ENCODE measurements around the gene SH2D5.

Gene SH2D5

DNA sequence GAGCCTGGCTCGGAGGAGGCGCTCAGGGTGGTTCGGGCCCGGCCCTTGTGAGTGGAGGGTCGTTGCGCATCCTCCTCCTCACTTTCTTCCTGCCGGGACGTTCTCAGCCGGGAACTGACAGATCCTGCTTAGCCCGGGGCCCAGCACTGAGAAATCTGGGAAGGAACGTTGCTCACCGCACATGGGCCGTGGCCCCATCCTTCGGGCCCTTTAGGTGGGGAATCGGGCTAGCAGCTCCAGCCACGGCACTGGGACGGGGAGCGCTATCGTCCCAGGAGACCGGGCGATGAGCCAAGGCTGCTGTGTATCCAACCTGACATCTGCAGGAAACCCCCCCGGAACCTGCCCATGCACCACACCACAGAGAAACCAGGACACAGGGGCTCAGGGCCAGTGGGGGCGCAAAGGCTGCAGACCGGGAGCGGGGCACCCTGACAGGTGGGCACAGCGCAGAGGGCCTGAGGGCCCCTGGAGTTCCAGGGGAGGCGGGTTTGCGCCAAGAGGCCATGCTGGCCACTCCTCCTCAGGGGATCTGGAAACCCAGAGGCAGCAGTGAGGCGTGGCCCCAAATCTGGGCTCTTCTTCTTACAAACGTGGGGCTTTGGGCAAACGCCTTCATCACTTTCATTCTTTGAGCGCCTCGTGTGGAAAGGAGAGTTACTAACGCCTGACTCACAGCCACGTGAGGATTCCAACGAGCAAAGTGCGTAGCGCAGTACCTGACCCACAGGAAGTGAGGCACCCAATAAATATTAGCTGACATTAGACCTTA is at the start of gene SH2D5:
Gene SH2D5 (minus strand): TSS at position 116 of the 772 bp plus-strand sequence. CDS start 4,659 bp downstream, outside the sequence.
- DNase-seq, result peak; percentile 72

DNA sequence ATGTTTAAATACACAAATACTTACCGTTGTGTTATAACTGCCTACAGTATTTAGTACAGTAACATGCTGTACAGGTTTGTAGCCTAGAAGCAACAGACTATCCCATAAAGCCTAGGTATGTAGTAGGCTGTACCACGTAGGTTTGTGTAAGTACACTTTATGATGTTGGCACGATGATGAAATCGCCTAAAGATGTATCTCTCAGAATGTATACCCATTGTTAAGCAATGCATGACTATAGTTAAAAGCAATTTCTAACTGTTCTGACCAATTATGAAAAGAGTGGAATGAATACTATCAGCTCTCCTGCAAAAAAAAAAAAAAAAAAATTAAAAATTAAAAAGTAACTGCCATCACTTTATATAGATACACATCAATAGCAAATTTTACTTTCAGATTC is 43.2 kb upstream of the SH2D5 start:
- DNase-seq, result no peak

DNA sequence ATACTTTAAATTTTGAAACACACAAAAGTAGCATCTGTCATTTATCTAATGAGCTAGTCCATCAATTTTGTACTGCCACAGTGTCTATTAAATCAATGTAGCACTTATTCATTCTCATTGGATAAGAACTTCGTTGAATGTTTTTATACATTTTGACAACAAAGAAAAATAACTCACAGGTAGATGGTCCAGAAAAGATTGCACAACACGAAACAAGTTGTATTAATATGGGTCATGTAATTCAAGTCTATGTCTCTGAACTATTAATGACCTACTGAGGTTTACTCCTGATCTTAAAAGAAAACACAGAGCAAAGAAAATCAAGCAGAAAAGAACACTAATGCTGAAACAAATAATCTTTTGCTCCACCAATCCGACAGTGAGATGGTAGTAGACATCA is 39.3 kb upstream of the SH2D5 start:
- no peak for DNase-seq

DNA sequence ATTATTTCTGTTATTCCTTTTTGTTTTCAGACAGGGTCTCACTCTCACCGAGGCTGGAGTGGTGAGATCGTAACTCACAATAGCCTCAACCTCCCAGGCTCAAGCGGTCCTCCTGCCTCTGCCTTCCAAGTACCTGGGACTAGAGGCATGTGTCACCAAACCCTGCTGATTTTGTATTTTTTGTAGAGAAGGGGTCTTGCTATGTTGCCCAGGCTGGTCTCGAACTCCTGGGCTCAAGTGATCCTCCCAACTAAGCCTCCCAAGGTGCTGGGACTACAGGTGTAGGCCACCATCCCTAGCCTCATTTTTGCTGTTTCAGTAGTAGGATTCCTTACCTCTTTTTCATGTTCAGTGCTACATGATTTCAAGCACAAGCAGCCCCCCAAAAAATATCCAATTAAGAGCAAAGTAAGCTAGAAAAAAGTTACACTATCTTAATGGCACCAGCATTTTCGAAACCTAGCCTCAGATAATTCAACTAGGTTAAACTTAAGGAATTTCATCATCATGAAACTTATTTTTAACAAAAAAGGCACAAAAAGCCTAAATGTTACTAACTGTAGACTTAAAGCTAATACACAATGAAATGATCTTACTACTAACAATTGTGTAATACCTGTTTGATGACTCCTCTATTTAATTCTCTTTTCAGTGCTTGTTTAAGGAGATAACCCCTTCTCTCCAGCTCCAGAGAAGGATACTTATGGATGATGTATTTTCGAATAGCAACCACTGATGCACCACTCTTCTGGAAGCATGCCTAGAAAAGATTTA is 38.0 kb upstream of the SH2D5 start:
- no peak for DNase-seq

DNA sequence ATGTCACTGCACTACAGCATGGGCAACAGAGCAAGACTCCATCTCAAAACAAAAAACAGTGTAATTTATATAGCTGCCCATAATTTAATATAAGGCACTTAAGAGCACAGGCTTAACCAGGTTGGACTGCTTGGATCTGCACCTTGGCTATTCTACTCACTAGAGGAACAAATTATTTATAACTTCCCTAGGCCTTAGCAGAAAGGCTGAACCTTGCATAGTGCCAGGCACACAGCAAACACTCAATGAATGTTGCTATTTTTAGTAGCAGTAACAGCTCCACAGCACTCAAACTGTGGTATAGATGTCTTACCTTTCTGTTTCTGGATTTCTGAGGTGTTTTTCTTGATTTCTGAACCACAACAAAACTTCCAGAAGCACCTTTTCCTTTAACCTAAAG is 34.8 kb upstream of the SH2D5 start:
- no peak for DNase-seq

DNA sequence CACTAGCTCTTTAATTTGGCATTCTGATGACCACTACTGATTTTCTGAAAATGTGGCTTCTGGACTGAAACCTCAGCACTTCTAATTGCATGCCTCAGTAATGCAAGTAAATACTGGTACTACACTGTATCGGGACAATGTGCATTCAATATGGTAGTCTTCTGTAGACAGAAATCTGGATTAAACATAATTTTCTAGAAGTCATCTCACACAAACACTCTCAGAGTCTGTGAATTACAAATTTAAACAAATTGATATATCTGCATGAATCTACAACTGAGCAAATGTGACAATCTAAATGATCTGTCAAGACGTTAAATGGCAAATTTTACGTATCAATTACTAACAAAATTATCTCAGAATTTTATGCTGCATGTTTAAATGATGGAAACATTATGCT is 30.9 kb upstream of the SH2D5 start:
- no peak for DNase-seq

DNA sequence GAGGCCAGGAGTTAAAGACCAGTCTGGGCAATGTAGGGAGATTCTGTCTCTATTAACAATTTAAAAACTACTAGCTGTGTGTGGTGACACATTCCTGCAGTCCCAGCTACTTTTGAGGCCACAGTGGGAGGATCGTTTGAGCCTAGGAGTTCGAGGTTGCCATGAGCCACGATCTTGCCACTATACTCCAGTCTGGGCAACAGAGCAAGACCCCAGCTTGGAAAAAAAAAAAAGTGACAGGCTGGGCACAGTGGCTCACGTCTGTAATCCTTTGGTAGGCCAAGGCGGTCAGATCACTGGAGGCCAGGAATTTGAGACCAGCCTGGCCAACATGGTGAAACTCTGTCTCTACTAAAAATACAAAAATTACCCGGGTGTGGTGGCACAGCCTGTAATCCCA is 27.8 kb upstream of the SH2D5 start:
- DNase-seq, result no peak

DNA sequence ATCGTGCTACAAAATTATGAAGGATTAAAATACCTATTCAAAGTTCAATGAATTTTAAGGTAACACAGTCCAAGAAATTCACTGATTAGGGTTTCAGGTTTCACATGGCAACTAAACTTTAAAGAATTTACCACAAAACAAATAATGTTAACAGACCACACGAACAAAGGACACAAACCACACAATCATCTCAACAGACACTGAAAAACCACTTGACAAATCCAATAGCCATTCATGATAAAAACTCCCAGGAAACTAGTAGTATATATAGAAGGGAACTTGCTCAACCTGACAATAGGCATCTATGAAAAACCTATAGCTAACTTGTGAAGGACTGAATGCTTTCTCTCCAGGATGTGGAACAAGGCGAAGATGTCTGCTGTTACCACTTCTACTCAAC is 21.1 kb upstream of the SH2D5 start:
- DNase-seq, result no peak

DNA sequence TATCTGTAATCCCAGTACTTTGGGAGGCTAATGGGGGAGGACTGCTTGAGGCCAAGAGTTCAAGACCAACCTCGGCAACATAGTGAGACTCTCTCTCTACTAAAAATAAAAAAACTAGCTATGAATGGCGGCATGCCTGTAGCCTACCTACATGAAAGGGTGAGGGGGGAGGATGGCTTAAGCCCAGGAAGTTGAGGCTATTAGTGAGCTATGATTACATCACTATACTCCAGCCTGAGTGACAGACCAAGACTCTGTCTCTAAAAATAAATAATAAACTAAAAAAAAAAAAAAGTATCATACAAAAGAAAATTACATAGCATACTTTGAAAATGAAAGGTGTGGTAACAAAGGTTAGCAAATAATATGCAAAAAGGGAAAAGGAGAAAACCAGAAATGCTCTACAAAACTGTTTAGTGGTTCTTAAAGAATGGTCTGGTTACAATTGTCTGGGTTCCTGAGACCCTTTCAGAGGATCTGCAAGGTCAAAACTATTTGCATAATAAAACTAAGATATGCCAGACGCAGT is 19.0 kb upstream of the SH2D5 start:
- DNase-seq, result no peak

DNA sequence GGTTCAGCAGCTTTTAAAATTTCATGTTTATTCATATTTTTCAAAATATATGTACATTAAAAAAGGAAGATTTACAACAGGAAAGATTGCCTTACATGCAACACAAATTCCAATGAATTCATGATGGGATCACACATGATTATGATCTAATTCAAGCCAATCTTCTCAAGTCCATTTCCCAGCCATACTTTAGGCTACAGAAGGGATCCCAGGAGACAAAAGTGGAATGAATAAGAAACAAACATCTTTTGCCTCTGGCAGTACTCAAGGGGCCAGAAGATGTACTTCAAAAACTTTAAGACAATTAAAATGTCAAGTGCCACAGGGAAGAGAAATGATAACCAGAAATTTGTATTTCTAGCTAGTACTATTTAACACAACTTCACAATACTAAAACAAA is 10.2 kb upstream of the SH2D5 start:
- no peak for DNase-seq

DNA sequence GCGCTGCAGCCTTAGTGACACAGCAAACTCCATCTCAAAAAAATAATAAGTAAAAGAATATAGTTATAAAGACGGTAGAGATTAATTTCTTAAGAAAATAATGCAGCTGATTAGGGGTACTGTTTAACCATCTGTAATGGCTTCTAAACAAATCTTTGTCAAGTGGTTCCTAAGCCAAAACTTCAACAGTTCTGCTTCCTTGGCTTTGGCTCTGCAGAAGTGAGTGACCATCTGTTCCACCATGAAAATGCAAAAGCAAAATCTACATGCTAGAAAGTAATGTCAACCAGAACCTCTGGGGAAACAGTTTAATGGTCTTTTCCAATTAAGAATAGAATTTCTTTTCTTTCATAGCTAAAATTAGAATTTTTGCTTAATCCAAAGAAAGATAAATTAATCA is 8.3 kb upstream of the SH2D5 start:
- DNase-seq, result no peak

DNA sequence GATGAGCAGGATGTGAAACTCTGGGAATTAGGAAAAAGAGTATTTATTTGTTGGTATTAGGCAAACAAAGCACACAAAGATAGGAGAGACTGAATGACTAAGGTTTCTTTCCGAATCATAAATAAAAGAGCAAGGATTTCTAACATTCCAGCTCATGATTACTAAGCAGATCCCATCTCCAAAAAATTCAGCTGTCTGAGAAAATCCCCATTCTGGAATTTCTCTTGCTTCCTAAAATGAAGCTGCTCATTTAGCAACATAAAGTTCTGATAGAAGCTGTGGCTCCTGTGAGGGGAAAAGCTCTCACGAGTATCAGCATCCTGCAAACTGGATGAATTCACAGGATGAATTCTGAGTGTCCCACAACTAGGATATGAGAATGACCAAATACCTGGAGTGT is 6.7 kb upstream of the SH2D5 start:
- no peak for DNase-seq

DNA sequence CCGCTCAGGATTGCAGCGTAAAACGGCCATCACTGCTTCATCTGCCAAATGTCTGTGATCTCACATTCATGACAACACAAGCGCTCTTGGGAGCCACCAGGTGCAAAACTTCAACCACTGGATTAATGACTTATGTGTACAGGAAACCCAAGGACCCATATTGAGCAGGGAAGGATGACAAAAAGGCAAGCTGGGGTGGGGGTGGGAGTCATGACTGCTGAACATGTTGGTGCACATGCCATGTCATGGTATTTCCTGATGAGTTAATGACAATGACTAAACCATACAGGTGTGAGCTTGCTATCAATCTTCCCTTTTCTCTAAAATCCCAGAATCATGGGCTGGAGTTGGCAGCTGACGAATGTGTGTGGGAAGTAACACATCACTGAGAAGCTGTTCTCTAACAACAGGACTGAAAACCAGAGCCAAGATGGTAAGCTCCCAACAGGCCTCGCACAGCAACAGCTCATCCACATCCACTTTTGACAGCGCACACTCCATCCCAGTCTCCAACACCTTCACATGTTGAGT is 3.1 kb upstream of the SH2D5 start:
- DNase-seq, result no peak

DNA sequence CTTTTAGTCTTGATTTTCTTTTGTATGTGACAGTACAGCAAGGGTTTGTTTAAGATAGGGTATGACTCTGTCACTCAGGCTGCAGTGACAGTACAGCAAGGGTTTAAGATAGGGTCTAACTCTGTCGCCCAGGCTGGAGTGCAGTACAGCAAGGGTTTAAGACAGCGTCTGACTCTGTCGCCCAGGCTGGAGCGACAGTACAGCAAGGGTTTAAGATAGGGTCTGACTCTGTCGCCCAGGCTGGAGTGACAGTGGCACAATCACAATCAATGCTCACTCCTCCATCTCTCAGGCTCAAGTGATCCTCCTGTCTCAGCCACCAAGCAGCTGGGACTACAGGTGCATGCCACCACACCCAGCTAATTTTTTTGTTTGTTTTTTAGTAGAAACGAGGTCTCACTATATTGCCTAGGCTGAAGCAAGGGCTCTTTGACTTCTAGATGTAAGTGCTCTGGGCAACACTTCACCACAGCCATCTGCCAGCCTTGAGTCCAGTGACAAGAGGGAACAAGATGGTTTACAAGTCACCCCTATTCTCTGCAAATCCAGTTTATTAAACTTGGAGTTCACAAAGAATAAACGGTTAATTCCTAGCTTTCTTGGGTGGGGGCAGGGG is 965 bp upstream of the SH2D5 start:
- DNase-seq, result no peak

DNA sequence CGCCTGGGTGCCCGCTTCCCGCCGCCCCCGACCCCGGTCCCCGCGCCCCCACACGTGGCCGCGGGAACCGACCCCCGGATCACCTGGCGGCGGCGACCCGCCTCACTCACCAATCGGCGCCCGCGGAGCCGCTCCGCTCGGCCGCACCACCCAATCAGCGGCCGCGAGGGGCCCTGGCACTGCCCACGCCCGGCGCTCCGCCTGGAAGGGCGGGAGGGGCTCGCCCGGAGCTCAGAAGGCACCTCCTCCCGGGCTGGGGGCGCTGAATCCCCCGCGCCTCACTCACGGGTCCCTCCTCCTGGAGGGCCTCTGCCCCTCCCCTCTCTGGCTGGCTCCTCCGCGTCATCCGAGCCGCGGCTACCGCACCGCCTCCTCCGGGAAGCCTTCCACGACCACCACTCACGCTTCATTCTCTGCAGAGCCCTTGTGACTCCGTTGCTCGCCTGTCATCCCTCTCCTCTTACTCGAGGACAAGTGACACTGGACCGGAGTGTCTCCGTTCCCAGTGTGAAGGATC is 374 bp downstream of the SH2D5 start:
- peak; percentile 72 for DNase-seq

DNA sequence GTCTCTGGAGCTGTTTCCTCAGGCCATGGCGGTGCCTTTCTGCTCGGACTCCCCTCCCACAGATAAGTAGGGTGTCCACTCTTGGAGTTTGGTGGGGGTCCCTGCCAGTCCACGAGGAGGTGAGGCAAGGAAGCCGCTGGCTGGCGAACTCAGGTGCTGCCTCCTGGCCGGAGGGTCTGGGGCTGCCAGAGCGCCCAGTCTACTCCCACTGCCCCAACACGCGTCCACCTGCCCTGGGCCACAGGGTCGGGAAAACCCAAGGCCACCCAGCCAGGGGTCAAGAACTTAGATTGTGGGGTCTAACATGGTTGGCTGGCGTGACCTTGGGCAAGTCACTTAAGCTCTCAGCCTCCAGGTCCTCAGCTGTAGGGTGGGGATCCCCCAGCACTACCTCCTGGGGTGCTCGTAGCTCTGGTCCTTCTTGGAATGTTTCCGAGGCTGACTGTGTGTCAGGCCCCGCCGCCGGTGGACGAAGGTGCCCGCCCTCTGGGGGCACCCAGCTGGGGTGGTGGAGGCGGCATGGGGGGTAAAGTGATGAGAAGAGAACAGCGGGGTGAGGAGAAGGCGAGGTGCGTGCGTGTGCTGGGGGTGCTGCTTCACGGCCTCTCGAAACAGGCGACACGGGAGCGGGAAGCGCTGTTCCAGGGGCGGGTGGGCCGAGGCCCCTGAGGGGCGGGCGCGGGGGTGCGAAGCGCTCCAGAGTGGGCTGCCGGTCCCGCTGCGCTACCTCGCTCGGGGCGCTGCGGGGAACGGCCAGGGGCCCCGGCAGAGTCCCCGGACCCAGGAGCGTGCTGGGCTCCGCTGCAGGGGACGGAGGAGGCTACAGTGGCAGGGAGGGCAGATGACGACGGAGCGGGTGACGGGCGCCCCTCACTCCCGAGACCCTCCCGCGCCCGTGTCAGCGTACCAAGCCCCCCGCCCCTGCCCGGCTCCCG is 1.2 kb downstream of the SH2D5 start:
- DNase-seq, result peak; percentile 19

DNA sequence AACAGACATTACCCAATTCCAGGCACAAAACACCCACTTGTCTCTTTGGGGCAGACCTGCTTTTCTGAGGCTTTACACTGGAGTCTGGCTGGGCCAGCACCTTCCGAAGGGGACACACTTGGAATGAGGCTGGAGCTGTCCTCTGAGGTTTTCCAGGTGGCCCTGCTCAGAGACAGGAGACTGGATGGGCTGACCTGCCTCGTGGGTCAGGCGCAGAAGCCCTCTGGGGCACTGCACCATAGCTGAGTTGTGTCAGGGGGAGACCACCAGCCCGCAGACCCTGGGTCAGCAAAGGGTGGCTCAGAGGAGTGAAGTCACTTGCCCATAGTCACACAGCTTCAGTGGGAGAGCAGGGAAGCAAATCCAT is 1.8 kb downstream of the SH2D5 start:
- no peak for DNase-seq

DNA sequence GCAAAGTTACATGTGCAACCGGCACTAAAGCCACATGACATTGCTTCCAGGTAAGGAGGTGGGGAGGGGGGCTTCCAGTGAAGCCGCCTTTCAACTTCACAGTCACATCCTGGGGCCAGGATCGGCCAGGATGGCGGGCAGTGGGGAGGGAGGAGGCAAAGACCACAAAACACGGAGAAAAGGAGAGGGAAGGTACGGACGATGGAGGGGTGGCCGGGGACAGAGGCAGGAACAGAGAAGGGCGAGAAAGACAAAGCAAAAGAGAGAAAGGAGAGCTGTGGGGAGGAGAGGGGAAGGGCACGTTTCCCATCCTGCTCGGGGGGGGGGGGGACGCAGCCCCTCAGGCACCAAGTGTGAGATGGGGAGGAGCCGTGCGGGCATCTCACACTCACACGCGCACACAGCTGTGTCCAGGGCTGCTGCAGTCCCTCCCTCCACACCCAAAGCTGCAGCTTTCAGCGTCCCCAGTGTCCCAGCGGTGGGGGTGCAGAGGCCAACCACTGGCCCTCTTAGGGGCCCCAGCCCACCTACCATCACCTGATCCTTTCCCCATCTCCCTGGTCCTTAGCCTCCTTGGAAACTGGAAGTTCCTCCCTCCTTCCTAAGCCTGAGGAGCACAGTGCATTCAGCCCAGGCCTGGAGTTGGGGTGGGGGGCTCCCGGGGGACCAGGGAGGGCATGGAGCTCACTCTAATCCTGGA is 2.4 kb downstream of the SH2D5 start:
- no peak for DNase-seq

DNA sequence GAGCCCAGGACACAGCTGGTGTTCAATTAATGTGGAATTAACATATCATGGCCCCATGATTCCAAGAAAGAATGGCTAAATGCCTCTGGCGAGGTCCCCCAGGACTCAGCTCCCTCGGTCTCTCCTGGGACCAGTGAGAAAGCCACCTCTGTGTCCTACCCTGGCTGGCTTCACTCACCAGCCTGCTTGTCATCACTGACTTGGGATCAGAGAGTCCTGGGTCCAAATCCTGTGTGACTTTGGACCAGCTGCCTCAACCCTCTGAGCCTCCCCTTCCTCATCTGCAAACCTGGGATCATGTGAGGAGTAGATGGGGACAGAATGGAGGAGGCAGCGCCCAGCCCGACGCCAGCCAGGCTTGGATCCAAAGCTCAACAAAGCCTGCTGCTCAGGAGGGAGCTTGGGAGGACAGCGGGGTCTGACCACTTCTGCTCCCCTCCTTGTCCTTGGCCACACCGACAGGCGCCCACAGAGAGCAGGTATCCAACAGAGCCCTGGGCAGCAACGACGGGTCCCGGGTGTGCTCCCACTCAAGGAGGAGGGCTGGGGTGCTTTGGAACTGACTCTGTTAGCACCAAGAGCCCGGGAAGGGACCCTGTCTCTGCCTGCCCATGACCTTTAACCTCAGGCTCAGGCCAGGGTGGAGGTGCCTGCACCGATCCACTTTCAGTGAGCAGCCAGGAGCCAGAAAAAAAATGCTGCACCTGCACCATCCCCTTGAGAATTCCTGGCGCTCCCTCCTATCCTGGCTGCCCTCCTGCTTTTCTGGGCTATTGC is 3.2 kb downstream of the SH2D5 start:
- DNase-seq, result no peak

DNA sequence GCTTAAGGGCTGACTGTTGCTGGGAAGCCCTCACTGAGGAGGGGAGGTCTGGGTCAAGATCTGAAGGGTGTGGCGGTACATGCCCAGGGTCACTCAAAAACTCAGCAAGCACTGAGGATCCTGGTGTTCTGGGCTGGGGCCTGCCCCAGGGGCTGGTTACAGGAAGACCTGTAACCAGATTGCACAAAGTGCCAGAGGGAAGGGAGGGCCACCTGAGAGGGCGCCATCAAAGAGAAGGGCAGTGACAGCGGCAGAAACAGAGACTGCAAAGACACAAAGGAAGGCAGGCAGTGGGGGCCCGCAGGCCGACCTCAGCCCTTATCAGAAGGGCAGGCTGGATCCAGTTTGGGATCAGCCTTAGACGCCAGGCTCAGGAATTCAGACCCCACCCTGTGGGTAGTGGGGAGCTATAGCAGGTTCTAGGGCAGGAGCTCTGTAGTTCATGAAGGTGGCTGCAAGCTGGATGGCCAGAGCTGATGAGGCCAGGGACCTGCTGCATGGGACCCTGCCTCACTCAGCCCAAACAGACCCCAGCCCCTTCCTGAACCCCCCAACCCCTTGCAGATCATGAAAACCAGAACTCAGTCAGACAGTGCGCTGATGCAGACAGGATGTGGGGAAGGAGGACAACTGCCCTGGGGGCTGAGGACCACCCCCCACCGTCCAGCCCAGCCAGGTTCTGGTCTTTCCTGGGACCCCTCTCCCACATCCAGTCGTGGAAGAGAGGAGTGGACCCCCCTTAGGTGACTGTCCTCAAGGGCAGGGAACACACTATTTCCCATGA is 3.9 kb downstream of the SH2D5 start:
- DNase-seq, result no peak

All from stimulated activated CD4-positive, alpha-beta T cell treated with anti-CD3 and anti-CD28 coated beads, Interleukin-4, amount 100 ng/mL, for 1 hour (primary cell).